ENCODE data around the gene PLD1.

PLD1 gene

GRCh38 chr3:171712171-171712938 is 97.9 kb downstream of the PLD1 start:
- TF ChIP-seq CTCF (IDR thresholded peaks at IDR 0.05; ENCODE audit: insufficient read depth, low read length, poor library complexity, severe bottlenecking), result no peak
- H3K27me3 ChIP-seq (replicated peaks; ENCODE audit: control insufficient read depth, insufficient read depth, low read length), result no peaks in the 10 kb centered on the region
- no peak overlapping the region for H3K4me3 ChIP-seq (replicated peaks; ENCODE audit: low read depth, low read length)
- no peak for DNase-seq (ENCODE audit: extremely low read depth, insufficient read length)
- H3K36me3 ChIP-seq (ENCODE audit: control insufficient read depth, insufficient read depth, low read length), result no peaks in the 10 kb centered on the region; the same call in 1 of the 2 replicates

GRCh38 chr3:171711461-171712170 is 98.7 kb downstream of the PLD1 start:
- no peaks in the 10 kb centered on the region; the same call in 1 of the 2 replicates for H3K36me3 ChIP-seq (ENCODE audit: control insufficient read depth, insufficient read depth, low read length)
- no peak overlapping the region for H3K4me3 ChIP-seq (replicated peaks; ENCODE audit: low read depth, low read length)
- H3K27me3 ChIP-seq (replicated peaks; ENCODE audit: control insufficient read depth, insufficient read depth, low read length), result no peaks in the 10 kb centered on the region
- no peak for DNase-seq (ENCODE audit: extremely low read depth, insufficient read length)
- TF ChIP-seq CTCF (IDR thresholded peaks at IDR 0.05; ENCODE audit: insufficient read depth, low read length, poor library complexity, severe bottlenecking), result no peak

GRCh38 chr3:171710359-171710758 is 99.9 kb downstream of the PLD1 start:
- Histone ChIP-seq H3K36me3 (ENCODE audit: control insufficient read depth, insufficient read depth, low read length) (no peaks in the 10 kb centered on the region; the same call in 1 of the 2 replicates), H3K4me3 (replicated peaks; ENCODE audit: low read depth, low read length) (no peak overlapping the region), H3K27me3 (replicated peaks; ENCODE audit: control insufficient read depth, insufficient read depth, low read length) (no peaks in the 10 kb centered on the region)
- no peak for DNase-seq (ENCODE audit: extremely low read depth, insufficient read length)
- TF ChIP-seq CTCF (IDR thresholded peaks at IDR 0.05; ENCODE audit: insufficient read depth, low read length, poor library complexity, severe bottlenecking), result no peak

- no peak for DNase-seq (ENCODE audit: extremely low read depth, insufficient read length)
- Histone ChIP-seq H3K4me3 (replicated peaks; ENCODE audit: low read depth, low read length) (no peak overlapping the region), H3K27me3 (replicated peaks; ENCODE audit: control insufficient read depth, insufficient read depth, low read length) (no peaks in the 10 kb centered on the region), H3K36me3 (ENCODE audit: control insufficient read depth, insufficient read depth, low read length) (no peaks in the 10 kb centered on the region)
- TF ChIP-seq CTCF (IDR thresholded peaks at IDR 0.05; ENCODE audit: insufficient read depth, low read length, poor library complexity, severe bottlenecking), result no peak
Observed at GRCh38 chr3:171704814-171705213, 105.5 kb downstream of the PLD1 start.

- H3K27me3 ChIP-seq (replicated peaks; ENCODE audit: control insufficient read depth, insufficient read depth, low read length), result no peaks in the 10 kb centered on the region
- H3K4me3 ChIP-seq (replicated peaks; ENCODE audit: low read depth, low read length), result no peak overlapping the region
- no peak for DNase-seq (ENCODE audit: extremely low read depth, insufficient read length)
- TF ChIP-seq CTCF (IDR thresholded peaks at IDR 0.05; ENCODE audit: insufficient read depth, low read length, poor library complexity, severe bottlenecking), result peak; percentile 67
- no peaks in the 10 kb centered on the region for H3K36me3 ChIP-seq (ENCODE audit: control insufficient read depth, insufficient read depth, low read length)
Observed at GRCh38 chr3:171704002-171704401, 106.3 kb downstream of the PLD1 start.

Measured in GM06990 (cell line).